Lower leg skin (tissue), 4 donors: Measurements from ENCODE around the gene CSGALNACT2. TPM values are rescaled to one million over a fixed set of nuclear protein-coding genes. Genes with fewer than 3 reads are reported as not detected.

ENCODE experiments used
- DNase-seq, 2 donors: peaks; one replicate each; pipeline ENCODE4 v3.0.0-alpha.2; 2019; ENCODE audit warnings: low spot score in 2 of 2
- H3K4me3 ChIP-seq: fragments of 200-600 bp; sonication (generic); 2 replicates; pipeline ENCODE4 v1.5.1; 2017; ENCODE audit warnings: mild to moderate bottlenecking, low read depth; ENCODE audit not compliant: poor library complexity, severe bottlenecking
- CTCF ChIP-seq, 3 donors: fragments of 450-650 bp; IDR thresholded peaks; one replicate each; pipeline ENCODE4 v1.5.1; 2016; ENCODE audit warnings: antibody characterized with exemption in 3 of 3, mild to moderate bottlenecking in 3 of 3, moderate library complexity in 2 of 3
- POLR2A ChIP-seq, 2 donors: fragments of 450-650 bp; IDR thresholded peaks; one replicate each; pipeline ENCODE4 v1.6.1; 2016 to 2017; ENCODE audit warnings: antibody characterized with exemption in 2 of 2, mild to moderate bottlenecking in 1 of 2, moderate library complexity in 1 of 2
- WGBS, 2 donors: methylation state at CpG; one replicate each; pipeline ENCODE4 v1.1.5; 2018; 5-methylcytosine and 5-hydroxymethylcytosine counted together
- intact Hi-C: fragments of 100-400 bp; cut with DNase I; formaldehyde crosslinking; loops from one replicate; pipeline ENCODE4 v1.15.0; 2023; ENCODE audit warnings: low total_unique reads
- total RNA-seq, 4 donors: library from RNA; depleted of rRNA; stranded (reverse); fragments of >200 nt; gene quantifications; one replicate each; pipeline ENCODE4 v1.1.0, GENCODE V29; 2016

CSGALNACT2 gene
- total RNA-seq, 4 donors from 2014 or later: 12.9 to 16.7 (median 15.4) TPM

GRCh38 chr10:43230101-43230908 is 92.1 kb downstream of the CSGALNACT2 start:
- peak in 1 of 2 donors; percentile 75 for DNase-seq
- TF ChIP-seq CTCF (IDR thresholded peaks at IDR 0.05) (no peak), POLR2A (IDR thresholded peaks at IDR 0.05) (no peak)
- no peak overlapping the region for H3K4me3 ChIP-seq
- WGBS, 2 donors: 26 to 38% methylated on average over 26 to 29 of the region's 35 CpGs
- intact Hi-C loops: no loop called here

GRCh38 chr10:43230909-43231522 is 92.8 kb downstream of the CSGALNACT2 start:
- no peak overlapping the region for H3K4me3 ChIP-seq
- intact Hi-C loops: no loop called here
- 85 to 94% methylated on average over 8 of the region's 8 CpGs for WGBS, 2 donors
- peak in 1 of 2 donors; percentile 57 for DNase-seq
- TF ChIP-seq CTCF (IDR thresholded peaks at IDR 0.05) (no peak), POLR2A (IDR thresholded peaks at IDR 0.05) (no peak)

- intact Hi-C loops: no loop called here
- TF ChIP-seq CTCF (IDR thresholded peaks at IDR 0.05) (no peak), POLR2A (IDR thresholded peaks at IDR 0.05) (no peak)
- 74 to 87% methylated on average over 3 to 6 of the region's 6 CpGs for WGBS, 2 donors
- peak in 1 of 2 donors; percentile 79 for DNase-seq
- H3K4me3 ChIP-seq: no peak overlapping the region
Observed at GRCh38 chr10:43231523-43232078, 93.4 kb downstream of the CSGALNACT2 start.

GRCh38 chr10:43233601-43234430 is 95.6 kb downstream of the CSGALNACT2 start:
- intact Hi-C loops: no loop called here
- DNase-seq: peak in 1 of 2 donors; percentile 78
- 89 to 92% methylated on average over 18 to 19 of the region's 19 CpGs for WGBS, 2 donors
- H3K4me3 ChIP-seq: no peak overlapping the region
- TF ChIP-seq CTCF (IDR thresholded peaks at IDR 0.05): no peak
- TF ChIP-seq POLR2A (IDR thresholded peaks at IDR 0.05): no peak

GRCh38 chr10:43234471-43235041 is 96.3 kb downstream of the CSGALNACT2 start:
- TF ChIP-seq POLR2A (IDR thresholded peaks at IDR 0.05): no peak
- no peak for TF ChIP-seq CTCF (IDR thresholded peaks at IDR 0.05)
- DNase-seq: peak in 1 of 2 donors; percentile 71
- no peak overlapping the region for H3K4me3 ChIP-seq
- intact Hi-C loops: no loop called here
- 89 to 93% methylated on average over 7 to 9 of the region's 9 CpGs for WGBS, 2 donors
